PC-3 (cell line): ENCODE measurements around the gene GCG. TPM values are rescaled to one million over a fixed set of nuclear protein-coding genes. Genes with fewer than 3 reads are reported as not detected.

Experiments
- ATAC-seq: fragments of 200-7000 bp; cut with Tn5 transposase; 2 replicates; pipeline ENCODE4 v1.9.1; 2020; ENCODE audit warnings: mild to moderate bottlenecking, moderate library complexity
- BruUV-seq: library from RNA; stranded (reverse); fragments of 400-500 nt; replicated peaks from 2 replicates; lab custom pipeline; 2021; lab: Mats Ljungman, UMichigan
- CTCF ChIA-PET: fragments of 300-600 bp; sonication (Branson Sonifier 250); formaldehyde crosslinking; loops from one replicate; lab custom pipeline; 2022; ENCODE audit warnings: antibody characterized with exemption; lab: Charles Lee
- POLR2A ChIA-PET: fragments of 300-600 bp; sonication (Branson Sonifier 250); formaldehyde crosslinking; loops from one replicate; lab custom pipeline; 2022; ENCODE audit warnings: antibody characterized with exemption; ENCODE audit not compliant: unreplicated experiment; lab: Charles Lee
- DNase-seq: peaks from one replicate; pipeline ENCODE4 v3.0.0-alpha.2; 2015
- H2AFZ ChIP-seq: fragments of 300-600 bp; sonication (generic); 2 replicates; pipeline ENCODE4 v1.6.0; 2016; ENCODE audit warnings: antibody characterized with exemption, low read length
- H3F3A ChIP-seq: fragments of 300-600 bp; sonication (generic); one replicate; pipeline ENCODE4 v1.6.0; 2017; ENCODE audit warnings: antibody characterized with exemption, low read length, control low read depth, mild to moderate bottlenecking; ENCODE audit not compliant: unreplicated experiment
- H3K27ac ChIP-seq: fragments of 300-600 bp; sonication (generic); 2 replicates; pipeline ENCODE4 v1.5.1; 2016; ENCODE audit warnings: mild to moderate bottlenecking, low read length
- H3K27me3 ChIP-seq: fragments of 300-600 bp; sonication (generic); 2 replicates; pipeline ENCODE4 v1.6.1; 2016; ENCODE audit warnings: low read length, mixed read lengths
- H3K36me3 ChIP-seq: fragments of 300-600 bp; sonication (generic); 2 replicates; pipeline ENCODE4 v1.6.1; 2016; ENCODE audit warnings: low read depth, mixed run types, low read length, mixed read lengths
- H3K4me1 ChIP-seq: fragments of 300-600 bp; sonication (generic); 2 replicates; pipeline ENCODE4 v1.5.1; 2016; ENCODE audit warnings: low read length; ENCODE audit not compliant: insufficient read depth
- H3K4me2 ChIP-seq: fragments of 300-600 bp; sonication (generic); 2 replicates; pipeline ENCODE4 v1.6.0; 2016; ENCODE audit warnings: low read length
- H3K4me3 ChIP-seq: fragments of 300-600 bp; sonication (generic); 2 replicates; pipeline ENCODE4 v1.5.1; 2016; ENCODE audit warnings: mild to moderate bottlenecking, low read length, mixed read lengths
- H3K79me2 ChIP-seq: fragments of 300-600 bp; sonication (generic); 2 replicates; pipeline ENCODE4 v1.6.1; 2017; ENCODE audit warnings: low read length, mixed read lengths
- H3K9ac ChIP-seq: fragments of 300-600 bp; sonication (generic); 2 replicates; pipeline ENCODE4 v1.6.0; 2016; ENCODE audit warnings: mild to moderate bottlenecking, low read length
- H3K9me2 ChIP-seq: fragments of 300-600 bp; sonication (generic); replicated peaks from 2 replicates; pipeline ENCODE4 v1.6.1; 2016; ENCODE audit warnings: mixed run types, low read length, mixed read lengths
- H3K9me3 ChIP-seq: fragments of 300-600 bp; sonication (generic); 2 replicates; pipeline ENCODE4 v1.6.1; 2016; ENCODE audit warnings: low read length, mixed read lengths
- H4K20me1 ChIP-seq: fragments of 300-600 bp; sonication (generic); 2 replicates; pipeline ENCODE4 v1.6.1; 2016; ENCODE audit warnings: low read length, mixed read lengths
- CTCF ChIP-seq: fragments of 300-600 bp; sonication (generic); conservative IDR thresholded peaks from 2 replicates; pipeline ENCODE4 v1.5.1; 2017; ENCODE audit warnings: antibody characterized with exemption, low read depth, mild to moderate bottlenecking, low read length
- EZH2 ChIP-seq: fragments of 300-600 bp; sonication (generic); IDR thresholded peaks from one replicate; pipeline ENCODE4 v1.6.1; 2017; ENCODE audit warnings: antibody characterized with exemption, mild to moderate bottlenecking, low read length; ENCODE audit not compliant: unreplicated experiment
- EZH2phosphoT487 ChIP-seq: fragments of 300-600 bp; sonication (generic); IDR thresholded peaks from 2 replicates; pipeline ENCODE4 v1.6.1; 2018; ENCODE audit warnings: mild to moderate bottlenecking, antibody characterized with exemption, low read length, borderline replicate concordance
- intact Hi-C: fragments of 100-400 bp; cut with micrococcal nuclease; formaldehyde crosslinking; loops from 2 replicates; pipeline ENCODE4 v1.9.0; 2023
- total RNA-seq: library from RNA; depleted of rRNA; stranded (reverse); fragments of >200 nt; gene quantifications from 2 replicates; pipeline ENCODE4 v1.2.3, GENCODE V29; 2014

GCG gene
- total RNA-seq, 1 experiment from 2014 or later = not detected

- Histone ChIP-seq H3K27me3 (no peaks in the 10 kb centered on the region), H3K4me1 (peaks cover 46% of the 10 kb centered on the region), H3K79me2 (no peaks in the 10 kb centered on the region), H3K4me2 (peak overlapping the region; percentile 56), H2AFZ (no peak overlapping the region), H3K9me2 (no peaks in the 10 kb centered on the region), H3F3A (no peaks in the 10 kb centered on the region), H3K27ac (peak overlapping the region; percentile 94), H3K9me3 (no peaks in the 10 kb centered on the region), H3K36me3 (no peaks in the 10 kb centered on the region), H3K9ac (peak overlapping the region; percentile 69), H3K4me3 (no peak overlapping the region), H4K20me1 (no peaks in the 10 kb centered on the region)
- CTCF ChIA-PET = no interaction called here
- ATAC-seq = no peak
- intact Hi-C loops = loop anchor here (1.0 to 5.0 kb wide), 4 partner anchors 12 to 79 kb away; no protein-coding TSS in a partner anchor
- no peak for TF ChIP-seq CTCF
- no peak for TF ChIP-seq EZH2
- no peak for TF ChIP-seq EZH2phosphoT487
- no TSS peak for BruUV-seq
- DNase-seq = no peak
- POLR2A ChIA-PET = interaction anchor here (0.8 kb wide), 1 partner anchor 15 kb away, joined by 6 read pairs; no protein-coding TSS in a partner anchor
Observed at GRCh38 chr2:162106746-162107145, 45.3 kb downstream of the GCG start.

DNA sequence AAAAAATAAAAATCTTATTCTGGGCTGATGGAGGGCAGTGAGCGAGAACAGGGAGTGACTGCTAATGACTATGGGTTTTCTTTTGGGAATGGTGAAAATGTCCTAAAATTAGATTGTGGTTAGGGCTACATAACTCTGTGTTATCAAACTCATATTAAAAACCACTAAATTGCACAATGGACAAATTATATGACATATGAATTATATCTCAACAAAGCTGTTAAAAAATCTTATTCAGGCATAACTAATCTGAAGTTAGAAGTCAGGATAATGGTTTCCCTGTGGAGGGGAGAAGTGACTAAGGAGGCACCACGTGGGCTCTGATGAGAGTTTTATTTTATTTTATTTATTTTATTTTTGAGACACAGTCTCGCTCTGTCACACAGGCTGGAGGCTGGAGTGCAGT, 45.9 kb downstream of the GCG start:
- no peaks in the 10 kb centered on the region for H3F3A ChIP-seq
- H3K27me3 ChIP-seq = no peaks in the 10 kb centered on the region
- H3K79me2 ChIP-seq = no peaks in the 10 kb centered on the region
- POLR2A ChIA-PET = interaction anchor here (0.8 kb wide), 1 partner anchor 14 kb away, joined by 6 read pairs; no protein-coding TSS in a partner anchor
- H3K9me3 ChIP-seq = no peaks in the 10 kb centered on the region
- no peaks in the 10 kb centered on the region for H3K9me2 ChIP-seq
- no peak overlapping the region for H3K4me2 ChIP-seq
- CTCF ChIA-PET = no interaction called here
- DNase-seq = no peak
- H3K9ac ChIP-seq = peak overlapping the region; percentile 69
- TF ChIP-seq CTCF (no peak), EZH2phosphoT487 (no peak), EZH2 (no peak)
- no TSS peak for BruUV-seq
- peak overlapping the region; percentile 94 for H3K27ac ChIP-seq
- no peak for ATAC-seq
- peaks cover 40% of the 10 kb centered on the region for H3K4me1 ChIP-seq
- intact Hi-C loops = loop anchor here (2.0 to 5.0 kb wide), 2 partner anchors 39 to 79 kb away; no protein-coding TSS in a partner anchor
- H2AFZ ChIP-seq = no peak overlapping the region
- H4K20me1 ChIP-seq = no peaks in the 10 kb centered on the region
- no peak overlapping the region for H3K4me3 ChIP-seq
- H3K36me3 ChIP-seq = no peaks in the 10 kb centered on the region

- Histone ChIP-seq H3K9me2 (no peaks in the 10 kb centered on the region), H3K4me3 (no peak overlapping the region), H3K9ac (no peak overlapping the region), H3F3A (no peaks in the 10 kb centered on the region), H2AFZ (no peak overlapping the region), H3K4me2 (no peak overlapping the region), H4K20me1 (no peaks in the 10 kb centered on the region), H3K79me2 (no peaks in the 10 kb centered on the region), H3K9me3 (no peaks in the 10 kb centered on the region), H3K27me3 (no peaks in the 10 kb centered on the region), H3K4me1 (peaks cover 29% of the 10 kb centered on the region), H3K27ac (no peak overlapping the region), H3K36me3 (no peaks in the 10 kb centered on the region)
- DNase-seq (no peak), ATAC-seq (no peak)
- TF ChIP-seq CTCF = no peak
- no peak for TF ChIP-seq EZH2
- TF ChIP-seq EZH2phosphoT487 = no peak
- no TSS peak for BruUV-seq
- intact Hi-C loops = no loop called here
- CTCF ChIA-PET = no interaction called here
- POLR2A ChIA-PET = no interaction called here
Observed at GRCh38 chr2:162103443-162104009, 48.5 kb downstream of the GCG start.
